COLO668 (cell line): ENCODE data around the gene EPSTI1.
"Not testable (repeated sequence)": the region's sequence is repeated elsewhere in the genome, so short reads cannot be mapped to it uniquely, and the experiment has no call there.

Experiments
- DNase-seq: peaks from one replicate; lab custom pipeline; 2025; ENCODE audit not compliant: unreplicated experiment; lab: John Stamatoyannopoulos, UW

The EPSTI1 gene

GRCh38 chr13:42905579-42905978, 86.5 kb downstream of the EPSTI1 start:
- DNase-seq, result no peak

DNA sequence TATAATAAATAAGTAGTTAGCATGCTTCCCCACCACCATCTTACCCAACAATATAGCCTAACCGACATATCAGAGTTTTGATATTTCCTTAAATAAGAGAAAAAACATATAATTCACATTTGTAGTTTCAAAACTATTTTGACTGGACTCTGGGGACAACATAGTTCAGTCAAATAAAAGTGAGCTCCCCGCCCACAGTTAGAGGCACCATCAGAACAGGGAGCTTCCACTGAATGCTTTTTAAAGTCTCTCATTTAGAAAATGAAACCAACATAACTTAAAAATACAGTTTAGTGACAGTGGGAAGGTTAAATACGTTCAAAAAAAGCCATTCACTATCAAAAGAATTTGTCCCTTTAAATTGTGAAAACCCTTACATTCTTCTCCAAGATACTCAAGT, 92.8 kb downstream of the EPSTI1 start:
- DNase-seq, result no peak

DNA sequence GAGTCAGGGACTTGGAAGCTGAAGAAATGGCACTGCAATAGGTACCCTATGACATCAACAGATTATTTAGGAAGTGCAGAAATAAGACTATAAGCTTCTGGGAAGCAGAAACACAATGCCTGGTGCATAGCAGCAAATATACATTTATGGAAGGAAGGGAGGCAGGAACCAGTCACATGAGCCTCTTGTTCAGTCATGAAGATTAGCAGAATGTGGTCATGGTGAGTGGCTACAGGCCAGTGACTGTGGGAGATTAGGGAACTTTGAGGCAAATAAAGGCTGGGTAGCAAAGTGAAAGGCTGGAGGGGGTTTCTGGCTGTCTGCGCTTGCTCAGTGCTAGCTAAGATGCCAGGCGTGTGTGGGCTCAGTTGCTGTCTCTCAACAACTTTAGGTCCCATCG, 96.3 kb downstream of the EPSTI1 start:
- no peak for DNase-seq

- DNase-seq, result no peak
Observed at GRCh38 chr13:42894765-42895243, 97.2 kb downstream of the EPSTI1 start.

DNA sequence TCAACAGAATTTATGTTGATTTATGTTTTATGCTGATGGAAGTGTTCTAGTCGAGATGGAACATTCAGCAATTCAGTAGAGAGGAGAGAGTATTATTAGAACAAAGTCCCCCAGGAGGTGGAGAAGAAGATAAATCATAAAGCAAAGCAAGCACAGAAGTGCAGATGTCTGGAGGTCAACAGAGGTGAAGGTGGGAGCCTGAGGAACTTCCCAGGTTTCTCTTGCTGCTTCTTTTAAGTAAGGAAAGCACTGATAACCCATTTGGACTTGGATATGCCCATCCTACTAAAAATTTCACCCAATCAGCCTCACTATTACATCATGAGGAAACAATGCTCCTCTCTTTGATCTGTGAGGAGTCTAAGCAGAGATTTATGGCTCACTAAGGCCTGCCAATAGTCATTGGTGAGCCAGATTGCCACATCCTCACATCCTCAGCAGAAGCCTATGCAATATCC, 98.8 kb downstream of the EPSTI1 start:
- DNase-seq, result no peak

GRCh38 chr13:42892760-42893159, 99.3 kb downstream of the EPSTI1 start:
- no peak for DNase-seq

DNA sequence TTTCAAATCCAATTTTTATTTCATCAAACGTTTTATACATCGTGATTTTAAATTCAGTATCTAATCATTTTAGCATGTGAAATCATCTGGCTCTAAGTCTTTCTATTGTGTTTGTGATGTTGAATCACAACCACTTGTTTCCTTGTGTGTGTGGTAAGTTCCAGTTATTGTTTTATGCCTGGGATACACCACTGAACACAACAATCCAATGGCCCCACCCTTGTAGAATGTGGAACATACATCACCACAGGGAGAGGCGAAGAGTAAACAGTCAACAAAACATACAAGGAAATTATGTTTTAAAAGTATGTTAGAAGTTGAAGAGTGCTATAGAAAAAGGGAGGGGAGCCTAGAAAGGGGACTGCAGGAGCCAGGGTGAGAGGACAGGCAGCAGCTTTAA, 100.5 kb downstream of the EPSTI1 start:
- no peak for DNase-seq

DNA sequence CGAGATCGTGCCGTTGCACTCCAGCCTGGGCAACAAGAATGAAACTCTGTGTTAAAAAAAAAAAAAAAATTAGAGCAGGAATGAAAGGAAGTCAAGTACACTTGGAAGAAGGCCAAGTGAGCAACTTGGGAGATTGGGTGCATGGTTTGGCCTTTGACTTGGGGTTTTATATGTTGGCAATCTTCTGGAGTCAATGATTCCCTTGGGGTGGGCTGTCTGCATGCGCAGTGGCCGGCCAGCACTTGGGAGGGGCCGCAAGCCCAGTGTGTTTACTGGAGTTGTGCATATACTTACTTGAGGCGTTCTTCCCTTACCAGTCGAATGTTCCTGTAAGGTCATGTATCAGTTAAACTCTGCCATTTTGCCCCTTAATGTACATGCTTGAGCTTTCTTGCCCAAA, 106.7 kb downstream of the EPSTI1 start:
- DNase-seq, result no peak

DNA sequence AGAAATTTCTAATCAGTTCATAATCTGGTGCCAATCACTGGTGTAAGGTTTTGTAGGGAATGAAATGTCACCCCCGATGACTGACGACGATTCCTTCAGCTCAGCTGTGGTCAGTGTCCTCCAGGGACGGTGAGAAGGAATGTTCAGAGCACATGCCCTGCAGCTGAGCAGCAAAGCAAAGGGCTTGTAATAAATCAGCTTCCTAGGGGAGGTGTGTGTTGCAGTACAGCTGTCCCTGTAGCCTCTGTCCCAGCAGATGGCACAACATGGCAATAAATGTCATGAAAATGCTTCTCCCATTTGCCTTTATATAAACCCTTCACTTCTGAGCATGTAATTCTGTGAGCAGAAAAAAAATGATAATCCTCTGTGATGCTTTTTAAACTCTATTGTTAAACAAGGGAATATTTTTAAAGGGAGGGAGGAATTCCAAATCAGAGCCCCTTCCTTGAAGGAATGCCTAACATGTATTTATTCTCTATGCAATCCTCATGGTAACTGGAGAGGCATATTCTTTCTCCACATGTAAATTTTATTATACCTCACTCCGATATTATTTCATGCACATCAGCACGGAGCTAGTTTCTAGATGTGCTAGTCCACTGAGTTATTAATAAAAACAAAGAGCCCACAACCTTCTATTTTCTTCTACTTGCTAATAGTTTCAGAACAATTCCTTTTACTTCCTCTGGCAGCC, 108.1 kb downstream of the EPSTI1 start:
- DNase-seq, result peak; percentile 70

GRCh38 chr13:42883142-42883541, 108.9 kb downstream of the EPSTI1 start:
- DNase-seq, result no peak

GRCh38 chr13:42880056-42880605, 111.9 kb downstream of the EPSTI1 start:
- no peak for DNase-seq

- DNase-seq, result no peak
Observed at GRCh38 chr13:42878721-42879120, 113.3 kb downstream of the EPSTI1 start.

DNA sequence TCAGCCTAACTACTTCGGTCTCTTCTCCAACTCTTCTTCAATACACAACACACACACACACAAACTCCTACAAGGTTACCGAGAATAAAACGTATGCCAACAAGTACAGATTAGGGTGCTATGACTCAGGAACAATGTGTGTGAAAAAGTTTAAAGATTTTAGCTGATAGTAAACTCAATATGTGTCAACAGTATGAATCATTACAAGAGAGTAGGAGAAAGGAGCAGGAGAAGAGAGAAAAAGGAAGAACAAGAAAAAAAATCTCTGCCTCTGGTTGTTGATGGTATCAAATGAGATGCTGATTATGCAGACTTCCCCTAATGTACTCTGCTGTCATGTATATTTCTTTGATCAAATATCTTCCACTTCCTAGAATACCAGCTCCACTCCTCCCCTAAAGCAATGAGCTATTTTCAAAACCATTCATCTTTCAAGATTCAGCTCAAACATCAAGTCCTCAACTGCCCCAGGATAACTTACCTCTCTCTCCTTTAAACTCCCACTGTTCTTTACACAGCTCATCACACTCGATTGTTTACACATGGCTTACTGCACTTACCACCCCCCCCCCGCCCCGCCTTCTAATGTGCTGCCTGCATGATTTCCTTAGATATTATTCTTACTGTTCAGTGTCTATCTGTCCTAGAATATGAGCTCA, 115.0 kb downstream of the EPSTI1 start:
- DNase-seq, result no peak

DNA sequence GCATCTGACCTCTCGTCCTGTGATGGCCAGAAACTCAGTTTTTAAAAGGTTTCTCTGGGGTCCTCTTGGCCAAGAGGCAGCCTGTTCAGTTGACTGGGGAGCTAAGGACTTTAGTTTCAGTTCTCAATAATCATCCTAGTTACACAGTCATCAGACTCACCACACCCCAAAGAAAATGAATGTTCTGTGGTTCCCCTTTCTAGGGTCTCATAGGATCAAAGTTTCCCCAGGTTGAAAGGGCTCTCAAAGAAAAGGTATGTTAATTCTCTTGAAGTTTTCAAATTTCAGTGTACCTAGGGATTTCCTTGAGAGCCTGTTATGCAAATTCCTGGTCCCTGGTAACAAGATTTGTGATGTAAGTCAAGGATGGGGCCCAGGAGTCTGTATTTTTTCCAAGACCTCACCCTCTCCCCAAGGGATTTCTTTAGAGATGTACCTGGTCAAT, 115.7 kb downstream of the EPSTI1 start:
- DNase-seq, result no peak

- no peak for DNase-seq
Observed at GRCh38 chr13:42875475-42876269, 116.4 kb downstream of the EPSTI1 start.

- no peak for DNase-seq
Observed at GRCh38 chr13:42874221-42874620, 117.8 kb downstream of the EPSTI1 start.

DNA sequence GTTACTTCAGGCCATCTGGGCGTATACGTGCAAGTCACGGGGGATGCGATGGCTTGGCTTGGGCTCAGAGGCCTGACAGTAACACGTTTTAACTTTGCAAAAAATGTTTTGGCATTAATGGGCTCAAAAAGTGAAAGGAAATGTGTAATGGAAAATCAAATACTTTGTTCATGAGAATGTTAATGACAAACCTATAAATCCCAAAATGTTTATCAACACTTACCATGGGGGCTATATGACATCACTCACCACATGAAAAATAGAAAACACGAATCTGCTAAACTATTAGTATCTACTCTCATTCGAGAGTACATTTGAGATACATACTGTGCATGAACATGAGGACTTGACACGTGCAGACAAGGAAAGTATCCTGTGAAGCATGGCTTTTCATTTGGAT, 119.0 kb downstream of the EPSTI1 start:
- no peak for DNase-seq

DNA sequence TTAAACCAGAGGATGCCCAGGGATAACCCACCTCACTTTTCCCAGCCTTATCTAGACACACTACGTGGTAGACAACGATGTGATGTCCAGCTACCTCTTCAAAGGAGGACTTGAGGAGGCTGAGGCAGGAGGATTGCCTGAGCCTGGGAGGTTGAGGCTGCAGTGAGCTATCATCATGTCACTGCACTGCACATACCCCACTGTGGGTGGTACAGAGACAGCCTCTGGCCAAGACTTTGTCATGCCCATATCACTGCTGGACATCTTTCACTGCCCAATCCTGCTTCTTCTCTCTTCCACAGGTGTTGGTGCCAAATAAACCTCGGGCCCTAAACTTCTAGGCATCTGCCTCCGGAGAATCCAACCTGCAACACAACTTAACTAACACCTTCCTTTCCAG, 124.8 kb downstream of the EPSTI1 start:
- no peak for DNase-seq

DNA sequence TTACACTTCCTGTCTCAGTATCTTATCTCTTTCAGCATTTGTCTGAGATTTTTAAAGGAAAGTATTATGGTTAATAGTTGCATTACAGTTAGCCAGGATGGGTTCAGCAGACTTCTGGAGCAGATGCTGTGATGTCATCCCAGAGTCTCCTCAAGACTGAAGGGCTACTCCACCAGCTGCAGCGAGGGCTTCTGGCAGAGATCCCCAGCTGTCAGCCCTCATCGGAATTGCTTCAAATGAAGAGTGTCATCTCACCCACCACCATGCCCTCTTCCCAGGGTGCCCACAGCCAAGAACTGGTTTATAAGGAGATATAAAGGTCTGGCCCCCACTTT, 126.3 kb downstream of the EPSTI1 start:
- DNase-seq, result no peak

DNA sequence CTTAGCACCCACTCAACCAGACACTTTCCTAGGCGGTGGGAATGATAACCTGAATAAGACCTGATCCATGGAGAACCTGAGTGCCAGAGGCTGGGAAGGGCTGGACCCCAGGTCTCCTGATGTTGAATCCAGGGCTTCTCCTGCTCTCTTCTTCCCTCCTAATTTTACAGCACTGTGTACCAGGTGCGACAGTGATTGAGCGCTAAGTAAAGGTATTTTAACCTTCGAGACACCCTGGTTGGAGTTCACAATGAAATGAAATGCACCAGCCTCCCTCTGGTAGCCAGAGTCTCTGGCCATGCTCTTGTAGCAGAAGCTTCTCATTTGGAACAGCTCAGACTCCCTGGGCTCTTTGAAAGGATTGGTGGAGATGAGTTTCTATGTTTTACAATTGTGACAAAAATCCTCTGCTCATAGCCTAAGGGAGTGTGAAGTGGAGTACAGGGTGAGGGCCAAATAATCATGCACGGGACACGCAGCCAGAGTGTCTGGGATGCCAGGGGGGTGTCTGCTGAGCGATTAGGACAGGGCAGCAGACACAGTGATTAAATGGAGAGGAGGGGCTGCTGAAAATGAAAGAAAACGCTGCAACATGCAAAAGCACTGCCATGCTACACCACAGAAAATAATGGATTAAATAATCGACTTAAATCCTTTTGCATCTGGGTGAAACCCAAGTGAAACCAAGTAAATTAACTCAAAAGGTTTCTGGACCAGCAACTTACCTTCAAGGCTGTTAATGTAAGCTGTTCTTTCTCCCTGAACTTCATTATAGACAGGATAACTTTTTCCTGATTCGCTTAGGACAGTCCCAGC, 126.9 kb downstream of the EPSTI1 start:
- DNase-seq, result no peak

- DNase-seq, result not testable (repeated sequence)
Observed at GRCh38 chr13:42862370-42862769, 129.7 kb downstream of the EPSTI1 start.
